DOHH2 (cell line): ENCODE measurements around the gene RHOC.

Experiments
- EZH2phosphoT487 ChIP-seq: fragments of 200-600 bp; sonication (generic); IDR thresholded peaks from 2 replicates; pipeline ENCODE4 v1.6.1; 2017; ENCODE audit warnings: borderline replicate concordance, mild to moderate bottlenecking, antibody characterized with exemption, low read length, moderate library complexity, mixed read lengths
- TF ChIP-seq, protein P1 (sequence below): fragments of 200-600 bp; sonication (generic); IDR thresholded peaks from one replicate; pipeline ENCODE4 v1.5.1; 2014; ENCODE audit warnings: antibody characterized with exemption, mild to moderate bottlenecking, low read depth, low read length; ENCODE audit not compliant: poor library complexity, severe bottlenecking

DNA sequence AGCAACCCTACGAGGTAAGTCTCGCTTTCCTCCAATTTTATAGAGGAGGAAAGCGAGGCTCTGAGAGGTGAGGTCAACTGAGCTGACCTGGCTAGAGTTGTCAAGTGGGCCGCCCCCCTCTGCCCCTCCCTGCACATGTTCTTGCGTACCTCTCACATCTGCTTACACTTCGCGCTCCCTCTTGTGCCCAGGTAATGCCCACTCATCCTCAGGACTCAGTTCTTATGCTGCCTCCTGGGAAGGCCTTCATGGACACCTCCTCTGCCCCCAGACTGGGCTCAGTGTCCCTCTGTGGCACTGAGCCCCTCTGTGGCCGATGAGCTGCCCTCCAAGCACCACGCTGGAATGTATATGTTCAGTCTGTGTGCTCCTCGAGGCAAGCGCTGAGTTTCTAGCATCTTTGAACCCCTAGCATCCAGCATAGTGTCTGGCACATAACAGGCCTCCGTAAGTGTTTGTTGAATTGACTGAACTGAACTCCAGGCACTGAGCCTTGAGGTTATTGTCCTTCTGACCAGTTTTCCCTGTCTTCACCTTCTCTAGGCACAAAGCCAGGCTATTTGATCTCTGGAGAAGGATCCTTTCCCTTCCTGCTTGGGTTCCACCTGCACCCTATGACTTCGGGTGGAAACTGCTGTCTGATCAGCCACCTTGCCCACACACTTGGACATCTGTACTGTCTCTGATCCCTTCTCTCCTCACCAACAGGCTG is 19.0 kb downstream of the RHOC start:
- TF ChIP-seq, protein P1, sequence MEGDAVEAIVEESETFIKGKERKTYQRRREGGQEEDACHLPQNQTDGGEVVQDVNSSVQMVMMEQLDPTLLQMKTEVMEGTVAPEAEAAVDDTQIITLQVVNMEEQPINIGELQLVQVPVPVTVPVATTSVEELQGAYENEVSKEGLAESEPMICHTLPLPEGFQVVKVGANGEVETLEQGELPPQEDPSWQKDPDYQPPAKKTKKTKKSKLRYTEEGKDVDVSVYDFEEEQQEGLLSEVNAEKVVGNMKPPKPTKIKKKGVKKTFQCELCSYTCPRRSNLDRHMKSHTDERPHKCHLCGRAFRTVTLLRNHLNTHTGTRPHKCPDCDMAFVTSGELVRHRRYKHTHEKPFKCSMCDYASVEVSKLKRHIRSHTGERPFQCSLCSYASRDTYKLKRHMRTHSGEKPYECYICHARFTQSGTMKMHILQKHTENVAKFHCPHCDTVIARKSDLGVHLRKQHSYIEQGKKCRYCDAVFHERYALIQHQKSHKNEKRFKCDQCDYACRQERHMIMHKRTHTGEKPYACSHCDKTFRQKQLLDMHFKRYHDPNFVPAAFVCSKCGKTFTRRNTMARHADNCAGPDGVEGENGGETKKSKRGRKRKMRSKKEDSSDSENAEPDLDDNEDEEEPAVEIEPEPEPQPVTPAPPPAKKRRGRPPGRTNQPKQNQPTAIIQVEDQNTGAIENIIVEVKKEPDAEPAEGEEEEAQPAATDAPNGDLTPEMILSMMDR = no peak
- no peak for TF ChIP-seq EZH2phosphoT487
